ENCODE data around the gene RBFOX1. TPM values are rescaled to one million over a fixed set of nuclear protein-coding genes. Genes with fewer than 3 reads are reported as not detected.

RBFOX1 gene
- polyA plus RNA-seq, 1 of the 3 experiments (the other 2 are of a cell fraction): not detected

GRCh38 chr16:7624871-7625766 lies 292.5 kb downstream of the RBFOX1 start (continued):
- TF ChIP-seq FOXM1 (IDR thresholded peaks at IDR 0.05; ENCODE audit: low read depth): no peak
- TF ChIP-seq, protein P1, sequence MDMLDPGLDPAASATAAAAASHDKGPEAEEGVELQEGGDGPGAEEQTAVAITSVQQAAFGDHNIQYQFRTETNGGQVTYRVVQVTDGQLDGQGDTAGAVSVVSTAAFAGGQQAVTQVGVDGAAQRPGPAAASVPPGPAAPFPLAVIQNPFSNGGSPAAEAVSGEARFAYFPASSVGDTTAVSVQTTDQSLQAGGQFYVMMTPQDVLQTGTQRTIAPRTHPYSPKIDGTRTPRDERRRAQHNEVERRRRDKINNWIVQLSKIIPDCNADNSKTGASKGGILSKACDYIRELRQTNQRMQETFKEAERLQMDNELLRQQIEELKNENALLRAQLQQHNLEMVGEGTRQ (IDR thresholded peaks at IDR 0.05; ENCODE audit: borderline replicate concordance, low read depth, low read length): no peak
- no peak for TF ChIP-seq YY1 (IDR thresholded peaks at IDR 0.05; ENCODE audit: low read depth)

DNA sequence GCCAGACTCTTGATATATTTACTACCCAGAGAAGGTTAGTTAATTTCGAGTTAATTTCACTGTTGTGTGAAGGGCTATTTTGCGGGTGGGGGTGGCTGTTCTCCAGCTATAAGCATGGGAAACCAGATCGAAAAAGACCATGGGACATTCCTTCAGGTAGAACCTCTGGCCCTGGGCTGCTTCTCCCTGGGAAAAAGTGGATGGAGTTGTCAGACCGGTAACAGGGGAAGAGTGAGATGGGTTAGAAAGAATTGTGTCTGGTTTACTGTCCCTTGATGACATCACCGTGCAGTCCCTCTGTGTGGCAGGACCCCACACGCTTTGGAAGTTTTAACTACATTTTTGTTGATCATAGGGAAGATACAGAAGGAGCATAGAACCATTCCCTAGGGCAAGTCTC lies 296.3 kb downstream of the RBFOX1 start:
- H3K36me3 ChIP-seq (replicated peaks in 1 of 2; ENCODE audit: control insufficient read depth in 1 of 2, insufficient read depth in 2 of 2, low read length in 1 of 2): no peaks in the 10 kb centered on the region
- H3K4me1 ChIP-seq (ENCODE audit: control insufficient read depth in 1 of 2, insufficient read depth in 2 of 2, low read depth in 1 of 2, low read length in 1 of 2): no peaks in the 10 kb centered on the region
- 17% methylated on average over 6 of the region's 6 CpGs for WGBS (ENCODE audit: low lambda C conversion rate)
- no peak for TF ChIP-seq MXI1 (IDR thresholded peaks at IDR 0.05; ENCODE audit: low read depth, low read length)
- no peak for TF ChIP-seq EZH2phosphoT487 (IDR thresholded peaks at IDR 0.05; ENCODE audit: borderline replicate concordance, low read depth)
- TF ChIP-seq, protein P1 (IDR thresholded peaks at IDR 0.05; ENCODE audit: borderline replicate concordance, low read depth, low read length): no peak
- no peak for TF ChIP-seq RAD21 (IDR thresholded peaks at IDR 0.05; ENCODE audit: low read length)
- no peak for TF ChIP-seq TCF12 (IDR thresholded peaks at IDR 0.05)
- TF ChIP-seq FOSL2 (IDR thresholded peaks at IDR 0.05; ENCODE audit: borderline replicate concordance, low read depth): no peak
- TF ChIP-seq NFIC (IDR thresholded peaks at IDR 0.05; ENCODE audit: borderline replicate concordance): no peak
- TF ChIP-seq YY1 (IDR thresholded peaks at IDR 0.05; ENCODE audit: low read depth): no peak
- TF ChIP-seq, protein P2, sequence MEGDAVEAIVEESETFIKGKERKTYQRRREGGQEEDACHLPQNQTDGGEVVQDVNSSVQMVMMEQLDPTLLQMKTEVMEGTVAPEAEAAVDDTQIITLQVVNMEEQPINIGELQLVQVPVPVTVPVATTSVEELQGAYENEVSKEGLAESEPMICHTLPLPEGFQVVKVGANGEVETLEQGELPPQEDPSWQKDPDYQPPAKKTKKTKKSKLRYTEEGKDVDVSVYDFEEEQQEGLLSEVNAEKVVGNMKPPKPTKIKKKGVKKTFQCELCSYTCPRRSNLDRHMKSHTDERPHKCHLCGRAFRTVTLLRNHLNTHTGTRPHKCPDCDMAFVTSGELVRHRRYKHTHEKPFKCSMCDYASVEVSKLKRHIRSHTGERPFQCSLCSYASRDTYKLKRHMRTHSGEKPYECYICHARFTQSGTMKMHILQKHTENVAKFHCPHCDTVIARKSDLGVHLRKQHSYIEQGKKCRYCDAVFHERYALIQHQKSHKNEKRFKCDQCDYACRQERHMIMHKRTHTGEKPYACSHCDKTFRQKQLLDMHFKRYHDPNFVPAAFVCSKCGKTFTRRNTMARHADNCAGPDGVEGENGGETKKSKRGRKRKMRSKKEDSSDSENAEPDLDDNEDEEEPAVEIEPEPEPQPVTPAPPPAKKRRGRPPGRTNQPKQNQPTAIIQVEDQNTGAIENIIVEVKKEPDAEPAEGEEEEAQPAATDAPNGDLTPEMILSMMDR (IDR thresholded peaks at IDR 0.05): no peak
- TF ChIP-seq ELF1 (IDR thresholded peaks at IDR 0.05): no peak
- TF ChIP-seq NRF1 (IDR thresholded peaks at IDR 0.05; ENCODE audit: low read depth, low read length): no peak
- no peak for TF ChIP-seq IRF3 (IDR thresholded peaks at IDR 0.05; ENCODE audit: low read depth, low read length)
- no peak for TF ChIP-seq TAF1 (IDR thresholded peaks at IDR 0.05; ENCODE audit: borderline replicate concordance, low read depth, low read length)
- TF ChIP-seq RFX5 (IDR thresholded peaks at IDR 0.05; ENCODE audit: low read length): no peak
- no peak for TF ChIP-seq JUND (IDR thresholded peaks at IDR 0.05)
- TF ChIP-seq EP300 (IDR thresholded peaks at IDR 0.05; ENCODE audit: borderline replicate concordance in 1 of 2, low read depth in 1 of 2, low read length in 1 of 2): no peak
- TF ChIP-seq MEF2A (IDR thresholded peaks at IDR 0.05; ENCODE audit: borderline replicate concordance, low read depth): no peak
- TF ChIP-seq RCOR1 (IDR thresholded peaks at IDR 0.05; ENCODE audit: low read length): no peak
- no peak for TF ChIP-seq GATA2 (CRISPR knock-in tag; IDR thresholded peaks at IDR 0.05)
- no peak for TF ChIP-seq FOXJ3 (CRISPR knock-in tag; IDR thresholded peaks at IDR 0.05)
- POLR2A ChIA-PET: no interaction called here
- H3K27me3 ChIP-seq (ENCODE audit: insufficient read depth): no peaks in the 10 kb centered on the region
- no peak overlapping the region for H3K27ac ChIP-seq (ENCODE audit: low read depth in 2 of 2, low read length in 1 of 2)
- no peak overlapping the region for H3K4me3 ChIP-seq (ENCODE audit: low read depth in 2 of 2, low read length in 1 of 2)
- no peaks in the 10 kb centered on the region for H3F3A ChIP-seq (replicated peaks; ENCODE audit: insufficient read depth)
- no peaks in the 10 kb centered on the region for H4K20me1 ChIP-seq (ENCODE audit: insufficient read depth)
- H2AFZ ChIP-seq (ENCODE audit: low read depth): no peak overlapping the region
- H3K4me2 ChIP-seq: no peak overlapping the region
- no peak for DNase-seq
- CTCF ChIA-PET: interaction anchor here (0.6 kb wide), 1 partner anchor 335 kb away, joined by 3 read pairs; no protein-coding TSS in a partner anchor
- no peaks in the 10 kb centered on the region for H3K9me2 ChIP-seq
- no peaks in the 10 kb centered on the region for H3K79me2 ChIP-seq (ENCODE audit: insufficient read depth)
- H3K9me3 ChIP-seq: no peaks in the 10 kb centered on the region
- no peak overlapping the region for H3K9ac ChIP-seq

Data from SK-N-SH (cell line).